Suprapubic skin (tissue), 3 donors: ENCODE results near the gene MAP3K1.

ENCODE experiments used
- POLR2AphosphoS5 ChIP-seq, 3 donors: sonication (generic); formaldehyde crosslinking; IDR thresholded peaks; one replicate each; pipeline ENCODE4 v1.6.1; 2017; ENCODE audit warnings: antibody characterized with exemption in 3 of 3
- TF ChIP-seq, protein P1 (sequence below), 2 donors: fragments of 200-600 bp in 1 of 2; fragments of 450-650 bp in 1 of 2; sonication (generic) in 1 of 2; IDR thresholded peaks; one replicate each; pipeline ENCODE4 v1.5.1; 2016 to 2019; ENCODE audit warnings: antibody characterized with exemption in 2 of 2, mild to moderate bottlenecking in 1 of 2, moderate library complexity in 1 of 2

DNA sequence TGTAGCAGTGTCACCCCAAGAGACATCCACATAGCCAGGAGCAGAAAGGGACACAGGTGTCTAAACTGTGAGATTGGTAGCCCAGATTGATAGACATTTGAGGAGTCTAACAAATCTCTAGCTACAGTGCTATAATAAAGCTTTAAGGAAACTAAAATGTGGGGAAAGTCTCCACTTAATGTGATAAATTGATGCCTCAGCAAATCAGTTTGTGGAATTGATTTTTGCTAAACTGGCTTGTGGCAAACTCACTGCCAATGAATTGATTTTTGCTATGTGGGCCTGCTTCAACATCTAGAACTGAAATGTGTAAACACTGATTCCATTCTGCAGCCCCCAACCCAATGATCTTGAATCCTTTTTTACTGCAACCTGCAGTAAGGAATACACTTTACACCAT, 16.8 kb upstream of the MAP3K1 start:
- TF ChIP-seq, protein P1, sequence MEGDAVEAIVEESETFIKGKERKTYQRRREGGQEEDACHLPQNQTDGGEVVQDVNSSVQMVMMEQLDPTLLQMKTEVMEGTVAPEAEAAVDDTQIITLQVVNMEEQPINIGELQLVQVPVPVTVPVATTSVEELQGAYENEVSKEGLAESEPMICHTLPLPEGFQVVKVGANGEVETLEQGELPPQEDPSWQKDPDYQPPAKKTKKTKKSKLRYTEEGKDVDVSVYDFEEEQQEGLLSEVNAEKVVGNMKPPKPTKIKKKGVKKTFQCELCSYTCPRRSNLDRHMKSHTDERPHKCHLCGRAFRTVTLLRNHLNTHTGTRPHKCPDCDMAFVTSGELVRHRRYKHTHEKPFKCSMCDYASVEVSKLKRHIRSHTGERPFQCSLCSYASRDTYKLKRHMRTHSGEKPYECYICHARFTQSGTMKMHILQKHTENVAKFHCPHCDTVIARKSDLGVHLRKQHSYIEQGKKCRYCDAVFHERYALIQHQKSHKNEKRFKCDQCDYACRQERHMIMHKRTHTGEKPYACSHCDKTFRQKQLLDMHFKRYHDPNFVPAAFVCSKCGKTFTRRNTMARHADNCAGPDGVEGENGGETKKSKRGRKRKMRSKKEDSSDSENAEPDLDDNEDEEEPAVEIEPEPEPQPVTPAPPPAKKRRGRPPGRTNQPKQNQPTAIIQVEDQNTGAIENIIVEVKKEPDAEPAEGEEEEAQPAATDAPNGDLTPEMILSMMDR (IDR thresholded peaks at IDR 0.05): no peak
- no peak for TF ChIP-seq POLR2AphosphoS5 (IDR thresholded peaks at IDR 0.05)
